ENCODE data around the gene DOHH.

Gene DOHH

DNA sequence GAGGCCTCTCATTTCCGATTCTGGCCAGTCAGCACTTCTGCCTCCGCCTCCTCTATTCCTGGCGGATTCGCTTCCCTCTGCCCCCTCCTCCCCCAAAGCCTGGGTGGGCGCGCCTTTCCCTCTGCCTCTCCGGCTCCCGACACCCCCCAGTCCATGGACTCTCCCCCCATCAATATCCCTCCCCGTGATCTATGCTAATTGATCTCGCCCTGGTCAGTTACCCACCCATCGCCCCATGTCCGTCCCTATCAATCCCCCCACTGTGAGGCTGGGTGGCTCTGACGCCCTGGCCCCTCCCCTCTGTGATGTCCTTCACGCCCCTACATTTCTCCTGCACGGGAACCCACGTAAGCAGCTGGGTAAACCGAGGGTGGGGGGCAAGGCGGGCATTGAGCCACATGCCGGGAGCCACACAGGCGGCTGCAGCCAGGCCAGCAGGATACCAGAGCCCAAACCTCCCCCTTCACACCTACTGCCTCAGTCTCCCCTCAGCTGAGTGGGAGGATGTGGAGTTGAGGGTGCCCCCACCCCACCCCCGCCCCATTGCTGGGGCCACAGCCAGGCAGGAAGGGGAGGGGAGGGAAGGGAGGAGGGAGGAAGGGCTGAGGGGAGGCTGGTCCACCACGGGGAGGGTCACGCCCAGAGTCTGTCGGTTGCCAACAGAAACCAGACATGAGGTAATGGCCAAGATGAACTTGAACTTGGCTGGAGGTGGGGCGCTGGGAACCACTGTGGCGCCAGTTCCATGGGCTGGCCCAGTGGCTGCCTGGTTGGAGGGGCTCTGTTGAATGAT lies 41.2 kb downstream of the DOHH start:
- Histone ChIP-seq H3K36me3 (ENCODE audit: control insufficient read depth in 2 of 2, insufficient read depth in 1 of 2, low read length in 2 of 2) (peaks cover 0 to 15% of the 10 kb centered on the region in 2 experiments; a peak in 2 of 3 replicates), H3K4me3 (ENCODE audit: low read depth, low read length) (no peak overlapping the region), H3K27ac (ENCODE audit: extremely low read depth, low read depth, low read length) (no peak overlapping the region), H3K9me3 (ENCODE audit: control insufficient read depth, insufficient read depth, low read depth, low read length) (no peaks in the 10 kb centered on the region), H3K4me1 (ENCODE audit: control insufficient read depth, insufficient read depth, low read length) (peaks cover 8% of the 10 kb centered on the region)
- TF ChIP-seq SP2 (tag by site-specific recombination; IDR thresholded peaks at IDR 0.05) (peak; percentile 40), GLIS2 (tag by site-specific recombination; IDR thresholded peaks at IDR 0.05) (no peak), KLF10 (tag by site-specific recombination; IDR thresholded peaks at IDR 0.05) (no peak), ZIC2 (tag by site-specific recombination; IDR thresholded peaks at IDR 0.05) (0 out of 2 replicates have a peak, but pooled peaks have one; percentile 15), KLF1 (tag by site-specific recombination; IDR thresholded peaks at IDR 0.05) (peak; percentile 75), ZEB2 (tag by site-specific recombination; IDR thresholded peaks at IDR 0.05) (no peak), KLF8 (tag by site-specific recombination; IDR thresholded peaks at IDR 0.05) (peak; percentile 18; the same call in 1 of the 2 replicates), SP7 (tag by site-specific recombination; IDR thresholded peaks at IDR 0.05) (no peak), BCL11A (tag by site-specific recombination; IDR thresholded peaks at IDR 0.05; ENCODE audit: low read depth) (peak; percentile 50; the same call in 1 of the 2 replicates), EGR2 (tag by site-specific recombination; IDR thresholded peaks at IDR 0.05; ENCODE audit: low read depth) (peak; percentile 68; the same call in 1 of the 2 replicates), ZFHX2 (tag by site-specific recombination; conservative IDR thresholded peaks at IDR 0.05) (peak; percentile 63), ZNF341 (tag by site-specific recombination; IDR thresholded peaks at IDR 0.05; ENCODE audit: low read depth) (peak; percentile 71), ZBTB8A (tag by site-specific recombination; IDR thresholded peaks at IDR 0.05) (no peak), GLIS1 (tag by site-specific recombination; IDR thresholded peaks at IDR 0.05) (0 out of 2 replicates have a peak, but pooled peaks have one; percentile 32)
- TF ChIP-seq, protein P1, sequence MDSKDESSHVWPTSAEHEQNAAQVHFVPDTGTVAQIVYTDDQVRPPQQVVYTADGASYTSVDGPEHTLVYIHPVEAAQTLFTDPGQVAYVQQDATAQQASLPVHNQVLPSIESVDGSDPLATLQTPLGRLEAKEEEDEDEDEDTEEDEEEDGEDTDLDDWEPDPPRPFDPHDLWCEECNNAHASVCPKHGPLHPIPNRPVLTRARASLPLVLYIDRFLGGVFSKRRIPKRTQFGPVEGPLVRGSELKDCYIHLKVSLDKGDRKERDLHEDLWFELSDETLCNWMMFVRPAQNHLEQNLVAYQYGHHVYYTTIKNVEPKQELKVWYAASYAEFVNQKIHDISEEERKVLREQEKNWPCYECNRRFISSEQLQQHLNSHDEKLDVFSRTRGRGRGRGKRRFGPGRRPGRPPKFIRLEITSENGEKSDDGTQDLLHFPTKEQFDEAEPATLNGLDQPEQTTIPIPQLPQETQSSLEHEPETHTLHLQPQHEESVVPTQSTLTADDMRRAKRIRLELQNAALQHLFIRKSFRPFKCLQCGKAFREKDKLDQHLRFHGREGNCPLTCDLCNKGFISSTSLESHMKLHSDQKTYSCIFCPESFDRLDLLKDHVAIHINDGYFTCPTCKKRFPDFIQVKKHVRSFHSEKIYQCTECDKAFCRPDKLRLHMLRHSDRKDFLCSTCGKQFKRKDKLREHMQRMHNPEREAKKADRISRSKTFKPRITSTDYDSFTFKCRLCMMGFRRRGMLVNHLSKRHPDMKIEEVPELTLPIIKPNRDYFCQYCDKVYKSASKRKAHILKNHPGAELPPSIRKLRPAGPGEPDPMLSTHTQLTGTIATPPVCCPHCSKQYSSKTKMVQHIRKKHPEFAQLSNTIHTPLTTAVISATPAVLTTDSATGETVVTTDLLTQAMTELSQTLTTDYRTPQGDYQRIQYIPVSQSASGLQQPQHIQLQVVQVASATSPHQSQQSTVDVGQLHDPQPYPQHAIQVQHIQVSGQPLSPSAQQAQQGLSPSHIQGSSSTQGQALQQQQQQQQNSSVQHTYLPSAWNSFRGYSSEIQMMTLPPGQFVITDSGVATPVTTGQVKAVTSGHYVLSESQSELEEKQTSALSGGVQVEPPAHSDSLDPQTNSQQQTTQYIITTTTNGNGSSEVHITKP (tag by site-specific recombination; IDR thresholded peaks at IDR 0.05) = 0 out of 2 replicates have a peak, but pooled peaks have one; percentile 25
- POLR2A ChIA-PET = no interaction called here
- CTCF ChIA-PET = interaction anchor here (0.5 to 0.8 kb wide), 2 partner anchors 14 to 25 kb away, joined by 3 read pairs; no protein-coding TSS in a partner anchor

DNA sequence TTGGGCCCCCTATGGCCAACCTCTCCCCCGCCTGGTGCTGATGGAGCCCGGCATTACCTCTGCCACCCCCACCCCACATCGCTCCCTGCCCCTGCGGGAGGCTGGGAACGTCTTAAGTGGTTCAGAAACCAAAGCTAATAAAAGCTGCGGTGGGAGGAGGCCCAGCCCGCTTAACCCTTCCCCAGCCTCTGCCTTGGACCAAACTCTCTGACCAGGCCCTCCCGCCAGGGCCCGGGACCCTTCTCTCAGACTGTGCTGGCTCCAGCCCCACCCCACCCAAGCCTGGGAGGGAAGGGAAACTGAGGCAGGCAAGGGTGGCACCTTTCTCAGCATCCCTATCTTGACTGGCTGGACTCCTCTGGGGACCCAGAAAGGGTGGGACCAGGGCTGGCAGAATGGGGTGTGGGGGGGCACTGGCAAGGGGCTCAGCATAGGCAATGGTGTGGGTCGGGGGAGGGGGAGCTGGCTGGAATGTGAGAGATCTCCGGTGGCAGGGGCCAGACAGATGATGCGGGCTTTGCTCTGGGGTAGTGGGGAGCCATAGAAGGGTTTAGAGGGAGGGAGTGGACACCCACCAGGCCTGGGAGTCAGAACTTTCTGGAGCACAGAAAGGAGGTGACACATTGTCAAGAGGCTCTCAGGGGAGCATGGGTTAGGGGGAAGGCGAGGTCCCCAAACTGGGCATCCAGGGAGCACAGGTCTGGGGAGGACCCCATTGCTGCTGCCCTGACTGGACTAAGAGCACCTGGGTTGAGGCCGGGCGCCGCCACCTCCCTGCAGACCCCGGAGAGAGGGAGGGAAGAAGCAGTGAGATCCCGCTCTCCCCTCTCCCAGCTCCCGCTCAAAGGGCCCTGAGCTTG lies 42.0 kb downstream of the DOHH start:
- POLR2A ChIA-PET = no interaction called here
- CTCF ChIA-PET = interaction anchor here (0.5 kb wide), 1 partner anchor 26 kb away, joined by 3 read pairs; no protein-coding TSS in a partner anchor
- Histone ChIP-seq H3K27ac (ENCODE audit: extremely low read depth, low read depth, low read length) (no peak overlapping the region), H3K4me3 (ENCODE audit: low read depth, low read length) (no peak overlapping the region), H3K4me1 (ENCODE audit: control insufficient read depth, insufficient read depth, low read length) (peaks cover 8% of the 10 kb centered on the region), H3K36me3 (ENCODE audit: control insufficient read depth in 2 of 2, insufficient read depth in 1 of 2, low read length in 2 of 2) (peaks cover 0 to 24% of the 10 kb centered on the region in 2 experiments; a peak in 2 of 3 replicates), H3K9me3 (ENCODE audit: control insufficient read depth, insufficient read depth, low read depth, low read length) (no peaks in the 10 kb centered on the region)
- TF ChIP-seq ZNF280C (tag by site-specific recombination; IDR thresholded peaks at IDR 0.05) (no peak), ZNF473 (tag by site-specific recombination; IDR thresholded peaks at IDR 0.05) (no peak), ZNF626 (tag by site-specific recombination; IDR thresholded peaks at IDR 0.05) (no peak), ZNF529 (tag by site-specific recombination; IDR thresholded peaks at IDR 0.05; ENCODE audit: insufficient replicate concordance) (no peak), REPIN1 (tag by site-specific recombination; IDR thresholded peaks at IDR 0.05; ENCODE audit: low read depth) (no peak), ZNF133 (tag by site-specific recombination; IDR thresholded peaks at IDR 0.05) (no peak), ZNF184 (tag by site-specific recombination; IDR thresholded peaks at IDR 0.05) (no peak)
- TF ChIP-seq, protein P2, sequence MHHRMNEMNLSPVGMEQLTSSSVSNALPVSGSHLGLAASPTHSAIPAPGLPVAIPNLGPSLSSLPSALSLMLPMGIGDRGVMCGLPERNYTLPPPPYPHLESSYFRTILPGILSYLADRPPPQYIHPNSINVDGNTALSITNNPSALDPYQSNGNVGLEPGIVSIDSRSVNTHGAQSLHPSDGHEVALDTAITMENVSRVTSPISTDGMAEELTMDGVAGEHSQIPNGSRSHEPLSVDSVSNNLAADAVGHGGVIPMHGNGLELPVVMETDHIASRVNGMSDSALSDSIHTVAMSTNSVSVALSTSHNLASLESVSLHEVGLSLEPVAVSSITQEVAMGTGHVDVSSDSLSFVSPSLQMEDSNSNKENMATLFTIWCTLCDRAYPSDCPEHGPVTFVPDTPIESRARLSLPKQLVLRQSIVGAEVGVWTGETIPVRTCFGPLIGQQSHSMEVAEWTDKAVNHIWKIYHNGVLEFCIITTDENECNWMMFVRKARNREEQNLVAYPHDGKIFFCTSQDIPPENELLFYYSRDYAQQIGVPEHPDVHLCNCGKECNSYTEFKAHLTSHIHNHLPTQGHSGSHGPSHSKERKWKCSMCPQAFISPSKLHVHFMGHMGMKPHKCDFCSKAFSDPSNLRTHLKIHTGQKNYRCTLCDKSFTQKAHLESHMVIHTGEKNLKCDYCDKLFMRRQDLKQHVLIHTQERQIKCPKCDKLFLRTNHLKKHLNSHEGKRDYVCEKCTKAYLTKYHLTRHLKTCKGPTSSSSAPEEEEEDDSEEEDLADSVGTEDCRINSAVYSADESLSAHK (tag by site-specific recombination; IDR thresholded peaks at IDR 0.05) = no peak

Data from HEK293 (cell line).